Measurements from ENCODE around the gene SLC25A20. TPM values are rescaled to one million over a fixed set of nuclear protein-coding genes. Genes with fewer than 3 reads are reported as not detected.
"Not testable (repeated sequence)": the region's sequence is repeated elsewhere in the genome, so short reads cannot be mapped to it uniquely, and the experiment has no call there.

SLC25A20 gene
- total RNA-seq, 2 donors from 2014 or later = 58.8 to 67.7 TPM

- Histone ChIP-seq H3K9me3 (no peaks in the 10 kb centered on the region), H3K36me3 (no peaks in the 10 kb centered on the region), H3K4me1 (peaks cover 0 to 12% of the 10 kb centered on the region in 2 donors), H3K4me3 (no peak overlapping the region), H3K27ac (no peak overlapping the region), H3K27me3 (no peaks in the 10 kb centered on the region)
- no peak for TF ChIP-seq CTCF (IDR thresholded peaks at IDR 0.05)
- DNase-seq (ENCODE audit: low spot score) = no peak
Measured at GRCh38 chr3:48915296-48915695, 16.6 kb upstream of the SLC25A20 start.

- not testable (repeated sequence) for H3K36me3 ChIP-seq; H3K4me3 ChIP-seq; H3K27me3 ChIP-seq; DNase-seq (ENCODE audit: low spot score); H3K27ac ChIP-seq; H3K9me3 ChIP-seq; H3K4me1 ChIP-seq
Measured at GRCh38 chr3:48907026-48907425, 8.3 kb upstream of the SLC25A20 start.

- no peaks in the 10 kb centered on the region for H3K9me3 ChIP-seq
- no peak for TF ChIP-seq CTCF (IDR thresholded peaks at IDR 0.05)
- no peaks in the 10 kb centered on the region for H3K36me3 ChIP-seq
- no peaks in the 10 kb centered on the region for H3K27me3 ChIP-seq
- H3K4me1 ChIP-seq = peaks cover 0 to 18% of the 10 kb centered on the region in 2 donors
- DNase-seq (ENCODE audit: low spot score) = no peak
- peak overlapping the region; percentile 84 to 88 for H3K27ac ChIP-seq
- H3K4me3 ChIP-seq = peak overlapping the region; percentile 74 to 81
Measured at GRCh38 chr3:48899273-48899672, 591 bp upstream of the SLC25A20 start.

GRCh38 chr3:48897460-48898376 lies 964 bp downstream of the SLC25A20 start:
- no peak for TF ChIP-seq CTCF (IDR thresholded peaks at IDR 0.05)
- H3K36me3 ChIP-seq = no peaks in the 10 kb centered on the region
- H3K27me3 ChIP-seq = no peaks in the 10 kb centered on the region
- peaks cover 0 to 18% of the 10 kb centered on the region in 2 donors for H3K4me1 ChIP-seq
- H3K9me3 ChIP-seq = no peaks in the 10 kb centered on the region
- peak; percentile 58 for DNase-seq (ENCODE audit: low spot score)
- H3K27ac ChIP-seq = peak overlapping the region; percentile 84 to 88
- peak overlapping the region; percentile 74 to 81 for H3K4me3 ChIP-seq

- Histone ChIP-seq H3K9me3 (no peaks in the 10 kb centered on the region), H3K4me3 (no peak overlapping the region), H3K27ac (peak overlapping the region; percentile 84 to 88), H3K36me3 (peaks cover 2% of the 10 kb centered on the region), H3K4me1 (peaks cover 0 to 18% of the 10 kb centered on the region in 2 donors), H3K27me3 (no peaks in the 10 kb centered on the region)
- no peak for DNase-seq (ENCODE audit: low spot score)
- TF ChIP-seq CTCF (IDR thresholded peaks at IDR 0.05) = no peak
Measured at GRCh38 chr3:48896936-48897335, 1.7 kb downstream of the SLC25A20 start.

- Histone ChIP-seq H3K4me3 (no peak overlapping the region), H3K27ac (no peak overlapping the region), H3K4me1 (peaks cover 0 to 18% of the 10 kb centered on the region in 2 donors), H3K9me3 (no peaks in the 10 kb centered on the region), H3K36me3 (peaks cover 14% of the 10 kb centered on the region), H3K27me3 (no peaks in the 10 kb centered on the region)
- no peak for DNase-seq (ENCODE audit: low spot score)
- TF ChIP-seq CTCF (IDR thresholded peaks at IDR 0.05) = no peak
Measured at GRCh38 chr3:48894516-48894915, 4.2 kb downstream of the SLC25A20 start.

Data from right atrium auricular region (tissue), 2 donors.